Measurements from ENCODE around the gene TRPM8. TPM values are rescaled to one million over a fixed set of nuclear protein-coding genes. Genes with fewer than 3 reads are reported as not detected.

Gene TRPM8
- polyA plus RNA-seq, 2 of the 4 experiments (the other 2 are of a cell fraction) = 0.25 to 0.97 TPM

GRCh38 chr2:233966388-233966787 lies 49.2 kb downstream of the TRPM8 start:
- POLR2A ChIA-PET = interaction anchor here (0.7 kb wide), 2 partner anchors 20 to 400 kb away, joined by 4 to 5 read pairs; partner anchors contain the start of gene USP40
- H3K9me3 ChIP-seq = no peaks in the 10 kb centered on the region
- no peak for TF ChIP-seq CBX2 (IDR thresholded peaks at IDR 0.05; ENCODE audit: borderline replicate concordance, low read depth)
- TF ChIP-seq PBX3 (IDR thresholded peaks at IDR 0.05) = no peak
- TF ChIP-seq HMGXB4 (CRISPR knock-in tag; IDR thresholded peaks at IDR 0.05; ENCODE audit: borderline replicate concordance) = no peak
- no peak for TF ChIP-seq EHMT2 (IDR thresholded peaks at IDR 0.05; ENCODE audit: low read depth)
- no peak for TF ChIP-seq PHF8 (IDR thresholded peaks at IDR 0.05; ENCODE audit: borderline replicate concordance, low read depth)
- TF ChIP-seq HDAC2 (IDR thresholded peaks at IDR 0.05) = no peak
- TF ChIP-seq ATOH8 (CRISPR knock-in tag; IDR thresholded peaks at IDR 0.05; ENCODE audit: low read depth) = no peak
- TF ChIP-seq, protein P1, sequence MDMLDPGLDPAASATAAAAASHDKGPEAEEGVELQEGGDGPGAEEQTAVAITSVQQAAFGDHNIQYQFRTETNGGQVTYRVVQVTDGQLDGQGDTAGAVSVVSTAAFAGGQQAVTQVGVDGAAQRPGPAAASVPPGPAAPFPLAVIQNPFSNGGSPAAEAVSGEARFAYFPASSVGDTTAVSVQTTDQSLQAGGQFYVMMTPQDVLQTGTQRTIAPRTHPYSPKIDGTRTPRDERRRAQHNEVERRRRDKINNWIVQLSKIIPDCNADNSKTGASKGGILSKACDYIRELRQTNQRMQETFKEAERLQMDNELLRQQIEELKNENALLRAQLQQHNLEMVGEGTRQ (IDR thresholded peaks at IDR 0.05) = no peak
- TF ChIP-seq, protein P2, sequence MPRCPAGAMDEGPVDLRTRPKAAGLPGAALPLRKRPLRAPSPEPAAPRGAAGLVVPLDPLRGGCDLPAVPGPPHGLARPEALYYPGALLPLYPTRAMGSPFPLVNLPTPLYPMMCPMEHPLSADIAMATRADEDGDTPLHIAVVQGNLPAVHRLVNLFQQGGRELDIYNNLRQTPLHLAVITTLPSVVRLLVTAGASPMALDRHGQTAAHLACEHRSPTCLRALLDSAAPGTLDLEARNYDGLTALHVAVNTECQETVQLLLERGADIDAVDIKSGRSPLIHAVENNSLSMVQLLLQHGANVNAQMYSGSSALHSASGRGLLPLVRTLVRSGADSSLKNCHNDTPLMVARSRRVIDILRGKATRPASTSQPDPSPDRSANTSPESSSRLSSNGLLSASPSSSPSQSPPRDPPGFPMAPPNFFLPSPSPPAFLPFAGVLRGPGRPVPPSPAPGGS (IDR thresholded peaks at IDR 0.05) = no peak
- no peak for TF ChIP-seq SREBF2 (IDR thresholded peaks at IDR 0.05)
- TF ChIP-seq RAD21 (conservative IDR thresholded peaks at IDR 0.05 in 1 of 2, IDR thresholded peaks at IDR 0.05 in 1 of 2) = no peak
- TF ChIP-seq FOSL2 (IDR thresholded peaks at IDR 0.05) = no peak
- TF ChIP-seq FOSL2 (CRISPR knock-in tag; IDR thresholded peaks at IDR 0.05) = no peak
- peak overlapping the region in 1 of 2 experiments; percentile 56; a peak in 4 of 6 replicates for H3K27ac ChIP-seq
- ATAC-seq = no peak
- CTCF ChIA-PET = interaction anchor here (0.8 to 1.6 kb wide), 6 partner anchors 10 to 578 kb away, joined by 3 to 7 read pairs (median 3); no protein-coding TSS in a partner anchor
- DNase-seq (ENCODE audit: low read depth in 1 of 2, low spot score in 1 of 2) = no peak
- no peak for FAIRE-seq
- H3K4me1 ChIP-seq = 0 out of 3 replicates have a peak, but pooled peaks cover 4% of the 10 kb centered on the region
- 85% methylated on average over 7 of the region's 7 CpGs for WGBS (ENCODE audit: missing lambda C conversion rate)
- no peak overlapping the region for H3K4me2 ChIP-seq
- H3K4me3 ChIP-seq = no peak overlapping the region

GRCh38 chr2:233967164-233967563 lies 50.0 kb downstream of the TRPM8 start:
- 90% methylated on average over 2 of the region's 2 CpGs for WGBS (ENCODE audit: missing lambda C conversion rate)
- CTCF ChIA-PET = interaction anchor here (0.8 to 1.6 kb wide), 6 partner anchors 9 to 577 kb away, joined by 3 to 7 read pairs (median 4); no protein-coding TSS in a partner anchor
- TF ChIP-seq EP300 (IDR thresholded peaks at IDR 0.05) (no peak), HDAC2 (IDR thresholded peaks at IDR 0.05) (no peak), NR3C1 (IDR thresholded peaks at IDR 0.05) (no peak), SREBF2 (IDR thresholded peaks at IDR 0.05) (no peak), HOXB5 (CRISPR knock-in tag; IDR thresholded peaks at IDR 0.05) (no peak), EHMT2 (IDR thresholded peaks at IDR 0.05; ENCODE audit: low read depth) (no peak), TFCP2L1 (CRISPR knock-in tag; IDR thresholded peaks at IDR 0.05) (no peak)
- TF ChIP-seq, protein P3, sequence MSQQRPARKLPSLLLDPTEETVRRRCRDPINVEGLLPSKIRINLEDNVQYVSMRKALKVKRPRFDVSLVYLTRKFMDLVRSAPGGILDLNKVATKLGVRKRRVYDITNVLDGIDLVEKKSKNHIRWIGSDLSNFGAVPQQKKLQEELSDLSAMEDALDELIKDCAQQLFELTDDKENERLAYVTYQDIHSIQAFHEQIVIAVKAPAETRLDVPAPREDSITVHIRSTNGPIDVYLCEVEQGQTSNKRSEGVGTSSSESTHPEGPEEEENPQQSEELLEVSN (IDR thresholded peaks at IDR 0.05; ENCODE audit: borderline replicate concordance, low read depth) = no peak
- peak overlapping the region in 1 of 2 experiments; percentile 30; a peak in 2 of 6 replicates for H3K27ac ChIP-seq
- H3K4me2 ChIP-seq = no peak overlapping the region
- H3K4me1 ChIP-seq = 0 out of 3 replicates have a peak, but pooled peaks cover 4% of the 10 kb centered on the region
- POLR2A ChIA-PET = no interaction called here
- H3K9me3 ChIP-seq = no peaks in the 10 kb centered on the region
- no peak for FAIRE-seq
- no peak for ATAC-seq
- no peak for DNase-seq (ENCODE audit: low read depth in 1 of 2, low spot score in 1 of 2)
- H3K4me3 ChIP-seq = no peak overlapping the region
